GM20000 (cell line): ENCODE results near the gene RAPH1.
"Not testable (repeated sequence)": the region's sequence is repeated elsewhere in the genome, so short reads cannot be mapped to it uniquely, and the experiment has no call there.

ENCODE experiments used
- DNase-seq: peaks from one replicate; pipeline ENCODE4 v3.0.0; 2012; ENCODE audit warnings: low spot score
- TF ChIP-seq, protein P1 (sequence below): IDR thresholded peaks from 2 replicates; pipeline ENCODE4 v1.5.1; 2012; ENCODE audit warnings: mild to moderate bottlenecking, control low read depth; ENCODE audit errors: extremely low read depth, missing control alignments

The RAPH1 gene

GRCh38 chr2:203394519-203395227 is 140.4 kb downstream of the RAPH1 start:
- TF ChIP-seq, protein P1, sequence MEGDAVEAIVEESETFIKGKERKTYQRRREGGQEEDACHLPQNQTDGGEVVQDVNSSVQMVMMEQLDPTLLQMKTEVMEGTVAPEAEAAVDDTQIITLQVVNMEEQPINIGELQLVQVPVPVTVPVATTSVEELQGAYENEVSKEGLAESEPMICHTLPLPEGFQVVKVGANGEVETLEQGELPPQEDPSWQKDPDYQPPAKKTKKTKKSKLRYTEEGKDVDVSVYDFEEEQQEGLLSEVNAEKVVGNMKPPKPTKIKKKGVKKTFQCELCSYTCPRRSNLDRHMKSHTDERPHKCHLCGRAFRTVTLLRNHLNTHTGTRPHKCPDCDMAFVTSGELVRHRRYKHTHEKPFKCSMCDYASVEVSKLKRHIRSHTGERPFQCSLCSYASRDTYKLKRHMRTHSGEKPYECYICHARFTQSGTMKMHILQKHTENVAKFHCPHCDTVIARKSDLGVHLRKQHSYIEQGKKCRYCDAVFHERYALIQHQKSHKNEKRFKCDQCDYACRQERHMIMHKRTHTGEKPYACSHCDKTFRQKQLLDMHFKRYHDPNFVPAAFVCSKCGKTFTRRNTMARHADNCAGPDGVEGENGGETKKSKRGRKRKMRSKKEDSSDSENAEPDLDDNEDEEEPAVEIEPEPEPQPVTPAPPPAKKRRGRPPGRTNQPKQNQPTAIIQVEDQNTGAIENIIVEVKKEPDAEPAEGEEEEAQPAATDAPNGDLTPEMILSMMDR: no peak
- DNase-seq: no peak

- not testable (repeated sequence) for DNase-seq
Measured at GRCh38 chr2:203388153-203388552, 146.9 kb downstream of the RAPH1 start.

- TF ChIP-seq, protein P1: no peak
- DNase-seq: no peak
Measured at GRCh38 chr2:203383038-203383437, 152.1 kb downstream of the RAPH1 start.

GRCh38 chr2:203379156-203379555 is 155.9 kb downstream of the RAPH1 start:
- TF ChIP-seq, protein P1: no peak

GRCh38 chr2:203376173-203376572 is 158.9 kb downstream of the RAPH1 start:
- TF ChIP-seq, protein P1: no peak
- no peak for DNase-seq

More at GRCh38 chr2:203379156-203379555, 155.9 kb downstream of the RAPH1 start:
- DNase-seq: no peak

- DNase-seq: not testable (repeated sequence)
Measured at GRCh38 chr2:203372706-203373105, 162.4 kb downstream of the RAPH1 start.

DNA sequence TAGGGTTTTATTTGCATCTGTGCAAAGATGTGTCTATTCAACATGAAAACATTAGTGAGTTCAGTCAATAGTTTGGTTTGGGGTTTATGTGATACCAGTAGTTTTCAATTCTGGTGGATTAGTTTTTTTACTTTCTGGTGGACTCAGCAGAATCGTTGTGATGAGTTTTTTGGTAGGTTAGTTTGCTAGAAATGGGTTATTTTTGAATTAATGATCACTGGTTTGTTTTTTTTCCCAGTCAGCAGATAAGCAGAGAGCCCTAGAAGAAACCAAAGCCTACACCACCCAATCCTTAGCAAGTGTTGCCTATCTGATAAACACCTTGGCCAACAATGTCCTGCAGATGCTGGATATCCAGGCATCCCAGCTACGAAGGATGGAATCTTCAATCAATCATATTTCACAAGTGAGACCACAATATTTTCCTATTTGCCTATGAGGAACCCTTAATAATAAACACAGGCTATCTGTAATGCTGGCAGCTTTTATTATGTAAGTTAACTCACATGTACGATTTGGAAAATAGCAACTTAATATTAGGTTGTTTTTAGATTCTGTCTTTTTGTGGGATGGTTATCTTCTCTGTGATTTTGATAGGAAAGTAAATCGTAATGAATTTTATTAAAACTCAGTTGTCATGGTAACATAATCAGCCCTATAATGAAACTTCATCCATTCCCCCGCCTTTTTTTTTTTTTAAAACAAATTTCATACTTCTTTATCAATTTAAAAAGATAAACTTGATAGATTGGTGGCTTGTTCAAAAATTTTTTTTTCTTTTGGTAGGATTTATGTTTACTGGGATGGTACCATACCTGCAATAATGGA is 168.2 kb downstream of the RAPH1 start:
- no peak for DNase-seq
- TF ChIP-seq, protein P1: no peak

- TF ChIP-seq, protein P1: no peak
- DNase-seq: no peak
Measured at GRCh38 chr2:203361922-203362321, 173.2 kb downstream of the RAPH1 start.
